Activated T-cell treated with anti-CD3 and anti-CD28 coated beads, Interleukin-2, amount 50 U/mL, for 48 hours (primary cell): ENCODE measurements around the gene AP4E1.
A peak's percentile ranks its signal among the peaks of the same experiment; 100 is the strongest.
"Not testable (repeated sequence)": the region's sequence is repeated elsewhere in the genome, so short reads cannot be mapped to it uniquely, and the experiment has no call there.

Source experiments
- DNase-seq, 2 experiments: peaks; one replicate each; pipeline ENCODE4 v3.0.0-alpha.2; 2020

AP4E1 gene

GRCh38 chr15:50908209-50909009, at the start of gene AP4E1:
Gene AP4E1 (plus strand): TSS chr15:50908683. CDS start chr15:50908779, 96 bp downstream.
- DNase-seq: peak; percentile 96 to 98

- no peak for DNase-seq
These were observed 47.7 kb upstream of the AP4E1 start for GRCh38 chr15:50860824-50861223.

DNA sequence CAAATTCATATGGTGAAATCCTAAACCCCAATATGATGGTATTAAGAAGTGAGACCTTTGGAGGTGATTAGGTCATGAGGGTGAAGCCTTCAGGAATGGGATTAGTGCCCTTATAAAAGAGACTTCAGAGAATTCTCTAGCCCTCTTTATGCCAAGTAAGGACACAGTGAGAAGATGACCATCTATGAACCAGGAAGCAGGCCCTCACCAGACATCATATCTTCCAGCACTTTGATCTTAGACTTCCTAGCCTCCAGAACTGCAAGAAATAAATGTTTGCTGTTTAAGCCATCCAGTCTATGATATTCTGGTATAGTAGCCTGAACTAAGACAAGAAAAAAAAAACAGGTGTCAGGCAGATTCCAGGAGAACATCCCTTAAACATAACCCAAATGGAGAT, 45.9 kb upstream of the AP4E1 start:
- DNase-seq: no peak

DNA sequence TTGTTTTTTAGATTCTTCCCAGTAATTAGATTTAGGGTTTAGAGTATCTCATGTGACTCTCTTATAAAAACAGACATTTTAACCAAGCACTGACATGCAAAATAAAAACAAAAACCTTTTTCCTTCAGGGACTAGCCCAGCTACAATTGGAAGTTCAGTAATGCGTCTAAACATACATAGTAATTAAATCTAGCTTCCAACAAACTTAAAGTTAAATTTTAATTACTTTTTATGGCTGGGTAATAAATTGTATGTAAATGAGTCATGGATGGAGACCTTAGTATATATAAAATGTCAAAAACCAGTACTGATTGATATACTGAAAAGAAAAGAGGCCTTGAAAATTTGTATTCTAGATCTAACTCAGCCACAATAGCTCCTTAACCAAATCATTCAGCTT, 43.6 kb upstream of the AP4E1 start:
- DNase-seq: no peak

DNA sequence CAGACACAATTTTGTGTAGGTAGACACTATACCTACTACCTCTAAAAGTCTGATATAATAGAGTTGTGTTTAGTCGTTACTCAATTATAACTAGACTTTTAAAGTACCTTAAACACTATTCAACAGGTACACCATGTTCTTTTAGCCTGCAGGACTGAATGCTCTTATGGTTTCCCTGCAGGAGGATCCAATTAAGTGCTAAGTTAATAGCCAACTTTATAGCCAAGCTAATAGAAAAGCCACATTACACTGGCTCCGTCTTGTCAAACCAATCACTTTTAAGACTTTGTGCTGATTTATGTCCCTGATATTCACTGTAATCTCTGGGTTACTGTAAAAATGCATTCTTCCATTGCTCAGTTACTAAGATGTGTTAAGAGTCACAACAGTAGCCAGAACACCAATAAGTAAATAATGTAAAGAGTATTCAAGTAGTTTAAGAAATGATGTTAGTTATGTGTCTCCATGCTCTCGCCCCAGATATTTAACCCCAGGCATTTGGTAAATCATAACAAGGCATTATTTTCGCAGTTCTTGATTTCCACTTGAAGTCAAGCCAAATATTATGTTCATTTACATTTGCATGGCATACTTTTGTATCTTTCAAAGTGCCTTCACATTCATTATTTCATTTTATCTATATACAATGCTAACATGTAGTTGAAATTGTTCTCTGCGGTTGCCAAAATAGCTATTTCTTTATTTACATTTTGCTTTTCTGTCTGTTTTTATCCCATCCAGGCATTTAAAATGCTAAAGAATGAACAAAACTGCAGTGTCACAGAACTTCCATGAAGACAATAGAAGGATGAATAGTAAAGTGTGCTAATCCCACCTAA, 42.7 kb upstream of the AP4E1 start:
- no peak for DNase-seq

DNA sequence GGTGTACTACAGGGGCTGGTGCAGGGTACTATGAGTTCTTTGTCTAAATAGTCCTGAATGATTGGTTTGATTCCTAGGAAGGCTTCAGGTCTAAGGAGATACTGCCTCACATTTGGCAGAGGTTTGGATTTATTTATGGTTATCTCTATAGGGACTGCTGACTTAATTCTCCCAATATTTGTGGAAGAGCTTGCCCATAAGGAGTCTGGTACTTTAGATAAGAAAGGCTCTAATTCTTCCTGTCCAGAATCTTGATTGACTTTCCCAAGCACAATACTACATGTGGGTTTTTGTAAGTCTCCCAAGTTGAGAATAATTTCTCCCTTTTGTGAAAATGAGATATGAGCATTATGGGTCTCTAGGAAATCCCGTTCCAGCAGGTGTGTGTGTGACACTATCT, 36.7 kb upstream of the AP4E1 start:
- no peak for DNase-seq

- DNase-seq: no peak
These were observed 35.6 kb upstream of the AP4E1 start for GRCh38 chr15:50872832-50873426.

DNA sequence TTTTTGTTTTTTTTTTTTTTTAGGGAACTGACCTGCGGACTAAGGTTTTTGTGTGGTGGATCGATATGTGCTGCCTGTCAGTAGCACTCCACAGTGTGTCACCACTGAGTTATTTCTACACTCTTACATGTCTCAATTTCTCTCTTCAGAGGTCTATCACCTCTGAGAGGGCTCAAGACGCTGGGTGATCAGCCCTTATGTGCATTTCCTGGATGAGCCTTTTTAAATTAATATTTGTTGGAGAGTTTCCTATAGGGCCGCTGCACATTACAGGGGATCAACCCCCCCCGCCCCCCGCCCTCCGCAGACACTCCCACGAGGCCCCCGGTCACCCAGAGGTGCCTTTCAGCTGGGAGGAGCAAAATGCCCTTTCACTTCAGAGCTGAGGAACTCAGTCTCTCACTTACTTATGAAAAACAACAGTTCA, 34.5 kb upstream of the AP4E1 start:
- no peak for DNase-seq

DNA sequence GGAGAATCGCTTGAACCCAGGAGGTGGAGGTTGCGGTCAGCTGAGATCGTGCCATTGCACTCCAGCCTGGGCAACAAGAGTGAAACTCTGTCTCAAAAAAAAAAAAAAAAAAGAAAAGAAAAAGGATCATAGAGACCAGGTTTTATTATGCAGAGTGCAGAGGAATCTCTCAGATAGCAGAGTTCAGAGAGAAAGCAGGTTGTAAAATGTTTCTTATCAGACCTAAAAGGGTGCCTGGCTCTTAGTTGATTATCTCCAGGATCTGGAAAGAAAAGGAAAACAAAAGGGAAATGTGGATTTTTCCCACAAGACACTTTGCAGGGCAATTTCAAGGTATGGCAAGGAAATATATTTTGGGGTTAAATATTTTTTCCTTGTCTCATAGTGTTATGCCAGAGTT, 33.2 kb upstream of the AP4E1 start:
- not testable (repeated sequence) for DNase-seq

DNA sequence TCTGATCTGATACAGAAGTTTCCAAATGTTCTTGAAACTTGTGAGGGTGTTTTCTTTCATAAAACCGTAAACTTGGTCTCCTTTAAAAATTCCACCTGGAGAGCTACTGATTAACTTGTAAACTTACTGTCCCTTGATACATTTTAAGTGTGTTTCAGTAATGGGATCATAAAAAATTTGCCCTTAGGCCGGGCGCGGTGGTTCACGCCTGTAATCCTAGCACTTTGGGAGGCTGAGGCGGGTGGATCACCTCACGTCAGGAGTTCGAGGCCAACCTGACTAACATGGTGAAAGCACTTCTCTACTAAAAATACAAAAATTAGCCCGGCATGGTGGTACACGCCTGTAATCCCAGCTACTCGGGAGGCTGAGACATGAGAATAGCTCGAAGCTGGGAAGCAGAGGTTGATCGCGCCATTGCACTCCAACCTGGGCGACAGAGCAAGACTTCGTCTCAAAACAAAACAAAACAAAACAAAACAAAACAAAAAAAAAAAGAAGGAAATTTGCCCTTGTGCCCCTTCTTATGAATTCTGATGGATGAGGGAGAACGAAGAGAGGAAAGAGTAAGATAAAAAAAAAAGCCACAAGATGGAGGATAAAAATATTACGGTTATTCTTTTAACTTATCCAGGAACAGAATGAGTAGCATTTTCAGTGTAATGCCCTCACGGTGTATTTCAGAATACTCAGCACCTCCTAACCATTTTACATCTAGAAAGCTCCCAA, 32.1 kb upstream of the AP4E1 start:
- DNase-seq: no peak

DNA sequence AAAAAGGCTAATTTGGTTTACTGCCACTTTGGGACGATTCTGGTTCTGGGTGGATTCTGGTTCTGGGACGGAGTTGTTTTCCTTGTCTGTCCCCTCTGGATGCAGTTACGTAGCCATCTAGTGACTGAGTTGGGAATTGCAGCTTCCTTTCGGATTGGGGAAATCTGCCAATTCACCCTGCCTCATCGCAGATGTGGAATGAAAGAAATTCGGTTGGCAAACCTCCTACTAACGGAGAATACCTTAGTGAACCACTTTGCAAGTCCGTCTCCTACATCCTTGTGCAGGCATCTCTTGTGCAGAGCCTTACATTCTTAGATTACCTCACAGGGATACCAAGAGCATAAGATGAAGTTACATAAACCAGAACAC, 31.5 kb upstream of the AP4E1 start:
- peak; percentile 78 to 79 for DNase-seq

- DNase-seq: no peak
These were observed 29.4 kb upstream of the AP4E1 start for GRCh38 chr15:50879016-50879617.

DNA sequence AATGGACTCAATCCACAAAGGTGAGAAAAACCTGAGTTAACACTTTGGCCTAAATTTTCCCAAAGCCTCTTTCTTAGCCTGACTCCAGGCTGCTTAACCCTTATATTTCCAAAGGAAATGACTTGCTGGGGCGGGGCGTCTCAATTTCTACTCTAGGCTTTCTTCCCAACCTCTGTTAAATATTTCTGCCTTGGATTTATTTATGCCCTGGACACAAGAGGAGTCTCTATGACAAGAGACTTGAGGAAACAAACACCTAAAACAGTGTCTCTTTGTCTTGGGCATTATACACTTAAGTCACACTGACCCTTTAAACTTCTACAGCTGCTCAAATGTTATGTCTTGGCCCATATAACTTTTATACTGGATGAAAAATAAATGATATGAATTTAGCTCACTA, 28.3 kb upstream of the AP4E1 start:
- no peak for DNase-seq

DNA sequence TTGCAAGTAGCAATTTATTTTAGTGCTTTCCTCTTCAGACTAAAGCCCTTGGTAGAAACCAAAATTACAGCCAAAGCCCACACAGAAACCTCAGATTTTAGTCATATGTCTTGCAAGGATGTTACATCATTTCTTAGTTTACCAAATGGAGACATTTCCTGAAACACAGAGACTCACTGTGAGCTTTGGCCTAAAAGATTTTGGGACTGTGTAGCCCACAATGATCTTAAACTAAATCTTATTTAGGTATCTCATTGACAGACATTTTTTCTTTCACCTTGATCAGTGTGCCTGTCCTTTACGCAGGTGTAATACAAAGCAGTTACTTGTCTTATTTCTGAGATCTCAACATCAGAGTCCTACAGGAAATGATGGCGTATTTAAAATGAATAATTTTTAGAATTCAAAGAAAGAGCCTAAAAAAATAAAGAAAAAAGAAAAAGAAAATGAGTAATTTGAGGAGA, 27.8 kb upstream of the AP4E1 start:
- no peak for DNase-seq

DNA sequence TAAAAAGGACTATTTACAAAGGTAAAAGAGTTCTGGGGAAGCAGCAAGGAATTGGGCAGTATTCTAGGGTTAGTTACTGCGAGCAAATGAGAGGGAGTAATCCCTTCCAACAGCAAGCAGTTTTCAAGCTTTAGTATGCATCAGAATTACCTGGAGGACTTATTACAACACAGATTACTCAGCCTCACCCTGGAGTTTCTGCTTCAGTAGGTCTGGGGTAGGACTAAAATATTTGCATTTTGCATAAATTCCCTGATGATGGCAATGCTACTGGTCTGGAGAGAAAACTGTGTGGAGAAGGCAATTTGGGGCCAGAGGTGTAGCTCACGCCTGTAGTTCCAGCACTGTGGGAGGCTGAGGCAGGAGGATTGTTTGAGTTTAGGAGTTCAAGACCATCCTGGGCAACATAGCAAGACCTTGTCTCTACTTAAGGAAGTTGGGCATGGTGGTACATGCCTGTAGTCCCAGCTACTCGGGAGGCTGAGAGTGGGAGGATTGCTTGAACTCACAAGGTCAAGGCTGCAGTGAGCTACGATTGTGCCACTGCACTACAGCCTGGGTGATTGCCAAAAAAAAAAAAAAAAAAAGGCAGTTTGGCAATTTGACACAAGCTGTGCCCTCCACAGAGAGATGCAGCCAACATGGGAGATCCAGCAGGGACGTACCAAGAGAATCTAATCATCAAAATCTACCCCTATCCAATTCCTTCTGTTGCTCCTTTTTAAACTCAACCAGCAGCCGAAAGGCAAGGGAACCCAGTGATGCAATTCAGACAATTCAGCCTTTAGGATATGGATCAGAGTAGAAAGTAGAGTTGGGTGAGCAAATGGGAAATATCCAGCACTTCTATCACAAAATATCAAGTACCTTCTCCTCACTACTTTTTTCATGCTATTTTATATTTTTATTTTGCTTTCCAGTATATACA, 27.1 kb upstream of the AP4E1 start:
- DNase-seq: no peak

DNA sequence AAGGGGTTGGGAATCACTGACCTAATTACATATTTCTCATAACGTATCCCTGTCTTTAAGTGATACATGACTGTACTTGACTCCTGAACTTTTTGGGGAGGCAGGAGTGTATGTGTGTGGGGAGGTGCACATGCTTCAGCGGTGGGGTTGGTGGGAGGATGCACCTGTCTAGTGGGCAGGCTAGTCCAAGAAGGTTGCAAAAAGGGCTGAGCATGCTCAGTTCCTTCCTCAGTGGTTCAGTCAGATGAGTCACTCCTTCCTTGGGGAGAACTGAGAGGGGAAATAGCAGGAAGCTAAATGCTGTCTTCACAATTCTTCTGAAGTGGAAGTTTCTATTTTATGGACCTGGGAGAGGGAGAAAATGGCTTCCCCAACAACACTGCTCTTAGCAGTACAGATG, 24.6 kb upstream of the AP4E1 start:
- no peak for DNase-seq

DNA sequence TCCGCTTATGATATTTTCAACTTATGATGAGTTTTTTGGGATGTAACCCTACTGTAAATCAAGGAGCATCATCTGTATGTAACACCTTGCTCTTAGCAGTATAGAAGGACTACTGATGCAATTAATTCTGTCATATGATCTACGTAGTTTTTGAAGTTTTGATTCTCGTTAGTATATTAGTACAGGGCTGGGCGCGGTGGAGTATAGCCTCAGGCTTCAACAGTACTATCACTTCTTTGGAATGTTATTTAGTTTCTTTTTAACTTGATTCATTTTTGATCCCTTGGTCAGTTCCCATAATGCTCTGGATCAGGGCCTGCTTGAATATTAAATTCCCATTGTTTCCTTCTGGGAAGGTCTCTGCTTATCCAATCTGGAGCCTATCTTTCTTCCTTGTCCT, 23.9 kb upstream of the AP4E1 start:
- no peak for DNase-seq

GRCh38 chr15:50886139-50886467, 22.4 kb upstream of the AP4E1 start:
- DNase-seq: no peak

GRCh38 chr15:50886611-50887345, 21.7 kb upstream of the AP4E1 start:
- no peak for DNase-seq

GRCh38 chr15:50888054-50888453, 20.4 kb upstream of the AP4E1 start:
- no peak for DNase-seq

- no peak for DNase-seq
These were observed 18.9 kb upstream of the AP4E1 start for GRCh38 chr15:50889589-50889988.
